H9 (cell line): ENCODE results near the gene CHAF1B. TPM values are rescaled to one million over a fixed set of nuclear protein-coding genes. Genes with fewer than 3 reads are reported as not detected.

Source experiments
- DNase-seq: peaks from one replicate; pipeline ENCODE4 v3.0.0-alpha.2; 2017
- H2AFZ ChIP-seq: one replicate; pipeline ENCODE4 v1.6.1; 2013; ENCODE audit warnings: mild to moderate bottlenecking, low read length, control low read depth, moderate library complexity
- H2AK5ac ChIP-seq: 2 replicates; pipeline ENCODE4 v1.6.1; 2013; ENCODE audit warnings: low read length, control low read depth, mixed read lengths; ENCODE audit not compliant: insufficient read length
- H2BK120ac ChIP-seq: one replicate; pipeline ENCODE4 v1.6.1; 2013; ENCODE audit warnings: low read depth, mild to moderate bottlenecking, low read length, control low read depth, inconsistent platforms; ENCODE audit not compliant: poor library complexity, severe bottlenecking
- H2BK12ac ChIP-seq: 2 replicates; pipeline ENCODE4 v1.6.1; 2013; ENCODE audit warnings: low read length, control low read depth, mixed read lengths, low read depth; ENCODE audit not compliant: insufficient read length
- H2BK15ac ChIP-seq: 2 replicates; pipeline ENCODE4 v1.6.1; 2013; ENCODE audit warnings: low read depth, low read length, control low read depth
- H2BK20ac ChIP-seq: one replicate; pipeline ENCODE4 v1.6.1; 2013; ENCODE audit warnings: low read depth, mild to moderate bottlenecking, low read length, control low read depth, inconsistent platforms; ENCODE audit not compliant: poor library complexity, severe bottlenecking
- H2BK5ac ChIP-seq: 2 replicates; pipeline ENCODE4 v1.6.1; 2013; ENCODE audit warnings: low read length, control low read depth, mixed read lengths; ENCODE audit not compliant: insufficient read length
- H3K14ac ChIP-seq: 2 replicates; pipeline ENCODE4 v1.6.1; 2013; ENCODE audit warnings: low read length, control low read depth; ENCODE audit not compliant: insufficient read depth
- H3K18ac ChIP-seq: 2 replicates; pipeline ENCODE4 v1.6.1; 2013; ENCODE audit warnings: low read depth, mild to moderate bottlenecking, mixed read lengths, low read length, control low read depth; ENCODE audit not compliant: insufficient read length
- H3K23ac ChIP-seq: 2 replicates; pipeline ENCODE4 v1.6.1; 2013; ENCODE audit warnings: low read length, control low read depth, mixed read lengths, low read depth; ENCODE audit not compliant: insufficient read length
- H3K23me2 ChIP-seq: 2 replicates; pipeline ENCODE4 v1.6.1; 2013; ENCODE audit warnings: low read depth, mild to moderate bottlenecking, mixed read lengths, low read length, control low read depth; ENCODE audit not compliant: insufficient read length, poor library complexity, severe bottlenecking
- H3K27ac ChIP-seq: 2 replicates; pipeline ENCODE4 v1.5.1; 2013; ENCODE audit warnings: low read length, control low read depth, mixed read lengths, low read depth; ENCODE audit not compliant: insufficient read length
- H3K27me3 ChIP-seq: 2 replicates; pipeline ENCODE4 v1.6.1; 2013; ENCODE audit warnings: low read length, control low read depth, inconsistent platforms; ENCODE audit not compliant: insufficient read depth
- H3K4ac ChIP-seq: 2 replicates; pipeline ENCODE4 v1.6.1; 2013; ENCODE audit warnings: low read depth, mild to moderate bottlenecking, control low read depth, inconsistent platforms, low read length, moderate library complexity
- H3K4me1 ChIP-seq: 2 replicates; pipeline ENCODE4 v1.6.1; 2013; ENCODE audit warnings: low read length, control low read depth, inconsistent platforms; ENCODE audit not compliant: insufficient read depth
- H3K4me2 ChIP-seq: 2 replicates; pipeline ENCODE4 v1.6.1; 2013; ENCODE audit warnings: low read length, control low read depth, mixed read lengths; ENCODE audit not compliant: insufficient read length, insufficient read depth
- H3K56ac ChIP-seq: 2 replicates; pipeline ENCODE4 v1.6.1; 2013; ENCODE audit warnings: low read depth, mild to moderate bottlenecking, mixed read lengths, low read length, control low read depth; ENCODE audit not compliant: insufficient read length
- H3K79me1 ChIP-seq: 2 replicates; pipeline ENCODE4 v1.6.1; 2013; ENCODE audit warnings: low read depth, mild to moderate bottlenecking, moderate library complexity, low read length, control low read depth, inconsistent platforms; ENCODE audit not compliant: insufficient read depth, poor library complexity, severe bottlenecking
- H3K79me2 ChIP-seq: 2 replicates; pipeline ENCODE4 v1.6.1; 2013; ENCODE audit warnings: low read length, control low read depth, inconsistent platforms; ENCODE audit not compliant: insufficient read depth
- H3K9ac ChIP-seq: 2 replicates; pipeline ENCODE4 v1.6.1; 2013; ENCODE audit warnings: low read length, control low read depth, mixed read lengths; ENCODE audit not compliant: insufficient read length; ENCODE audit errors: extremely low read depth
- H3K9me3 ChIP-seq: one replicate; pipeline ENCODE4 v1.6.1; 2013; ENCODE audit warnings: low read depth, low read length, inconsistent platforms; ENCODE audit not compliant: control insufficient read depth
- H3T11ph ChIP-seq: one replicate; pipeline ENCODE4 v1.6.1; 2013; ENCODE audit warnings: mild to moderate bottlenecking, low read length, control low read depth, inconsistent platforms
- H4K20me1 ChIP-seq: one replicate; pipeline ENCODE4 v1.6.1; 2013; ENCODE audit not compliant: control insufficient read depth, insufficient read length, insufficient read depth
- H4K5ac ChIP-seq: 2 replicates; pipeline ENCODE4 v1.6.1; 2013; ENCODE audit warnings: low read depth, mild to moderate bottlenecking, mixed read lengths, low read length, control low read depth; ENCODE audit not compliant: insufficient read length
- H4K8ac ChIP-seq: replicated peaks from 2 replicates; pipeline ENCODE4 v1.6.1; 2013; ENCODE audit warnings: low read length, control low read depth, mixed read lengths, low read depth; ENCODE audit not compliant: insufficient read length
- H4K91ac ChIP-seq: 2 replicates; pipeline ENCODE4 v1.6.1; 2013; ENCODE audit warnings: low read depth, mild to moderate bottlenecking, moderate library complexity, mixed read lengths, low read length, control low read depth; ENCODE audit not compliant: insufficient read length
- H3K27ac Mint-ChIP-seq, 3 experiments: 2 replicates in 2 of 3; 3 replicates in 1 of 3; pipeline ENCODE4 v1.8.0; 2020 to 2021; ENCODE audit warnings: mixed read lengths in 3 of 3, mild to moderate bottlenecking in 1 of 3, moderate library complexity in 1 of 3
- H3K27me3 Mint-ChIP-seq: 2 replicates; pipeline ENCODE4 v1.8.0; 2021; ENCODE audit warnings: low read depth, mild to moderate bottlenecking, moderate library complexity, mixed read lengths
- H3K36me3 Mint-ChIP-seq, 3 experiments: 2 replicates in 2 of 3; 3 replicates in 1 of 3; pipeline ENCODE4 v1.8.0; 2020 to 2021; ENCODE audit warnings: low read depth in 3 of 3, mixed read lengths in 3 of 3; ENCODE audit not compliant: insufficient read depth in 1 of 3
- H3K4me1 Mint-ChIP-seq, 2 experiments: 2 replicates each; pipeline ENCODE4 v1.8.0; 2020; ENCODE audit warnings: mixed read lengths in 2 of 2
- H3K4me3 Mint-ChIP-seq, 2 experiments: 2 replicates in 1 of 2; 3 replicates in 1 of 2; pipeline ENCODE4 v1.8.0; 2020 to 2021; ENCODE audit warnings: mild to moderate bottlenecking in 2 of 2, mixed read lengths in 2 of 2, moderate library complexity in 1 of 2
- H3K9me3 Mint-ChIP-seq, 2 experiments: 2 replicates in 1 of 2; 3 replicates in 1 of 2; pipeline ENCODE4 v1.8.0; 2020; ENCODE audit warnings: mild to moderate bottlenecking in 2 of 2, mixed read lengths in 2 of 2, moderate library complexity in 1 of 2
- WGBS: extraction: QIAGEN DNeasy Blood & Tissue Kit; methylation state at CpG from one replicate; pipeline ENCODE4 v1.1.7; 2013; ENCODE audit warnings: missing lambda C conversion rate, low lambda C conversion rate, mixed read lengths; ENCODE audit not compliant: insufficient read length; ENCODE audit errors: extremely low coverage; 5-methylcytosine and 5-hydroxymethylcytosine counted together
- total RNA-seq: library from RNA; stranded (reverse); gene quantifications from 2 replicates; pipeline ENCODE4 v1.2.1, GENCODE V29; 2021
- TF ChIP-seq, protein P1 (sequence below): fragments of 200-600 bp; sonication (generic); conservative IDR thresholded peaks from 3 replicates; pipeline ENCODE4 v1.8.0; 2021; ENCODE audit warnings: antibody characterized with exemption, mild to moderate bottlenecking

The CHAF1B gene
- total RNA-seq, 1 experiment from 2014 or later: 19.3 TPM

DNA sequence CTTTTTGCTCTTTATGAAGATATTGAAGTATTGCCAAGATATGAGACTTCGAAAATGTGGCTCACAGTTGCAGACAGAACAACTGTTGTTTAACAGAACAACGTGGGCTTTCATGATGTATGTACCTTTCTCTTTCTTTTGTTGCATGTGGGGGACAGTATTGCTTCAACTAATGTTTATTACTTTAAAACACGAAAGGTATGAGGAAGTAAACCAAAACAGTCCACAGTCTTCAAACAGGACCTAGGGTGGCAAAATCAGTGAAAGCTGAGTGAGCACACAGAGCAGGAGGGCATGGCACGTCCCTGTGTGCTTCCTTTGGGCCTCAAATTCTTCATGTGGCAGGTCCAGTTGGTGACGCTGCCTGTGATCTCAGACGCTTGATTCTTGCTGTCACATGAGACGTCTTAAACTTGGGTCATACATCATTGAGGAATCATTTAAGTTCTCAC is 7.8 kb upstream of the CHAF1B start:
- Histone ChIP-seq H2BK20ac (no peak overlapping the region), H2BK5ac (no peak overlapping the region), H3K56ac (no peak overlapping the region), H2BK120ac (no peak overlapping the region), H3K79me1 (no peaks in the 10 kb centered on the region), H3K9me3 (no peaks in the 10 kb centered on the region), H3K4me1 (no peaks in the 10 kb centered on the region), H3K23me2 (no peaks in the 10 kb centered on the region), H3K27ac (no peak overlapping the region), H3T11ph (no peak overlapping the region), H4K91ac (no peak overlapping the region), H4K20me1 (no peaks in the 10 kb centered on the region), H2AFZ (no peak overlapping the region), H2BK12ac (no peak overlapping the region), H3K14ac (no peak overlapping the region), H4K8ac (no peak overlapping the region), H3K4me2 (no peak overlapping the region), H3K79me2 (no peaks in the 10 kb centered on the region), H3K23ac (no peak overlapping the region), H3K27me3 (no peaks in the 10 kb centered on the region), H2AK5ac (no peak overlapping the region), H3K18ac (no peak overlapping the region), H3K9ac (no peak overlapping the region), H4K5ac (no peak overlapping the region), H3K4ac (no peak overlapping the region), H2BK15ac (no peak overlapping the region)
- WGBS: no CpG with 5 or more reads among the region's 7 CpGs
- H3K9me3 Mint-ChIP-seq: no peaks in the 10 kb centered on the region
- H3K4me3 Mint-ChIP-seq: no peak overlapping the region
- TF ChIP-seq, protein P1, sequence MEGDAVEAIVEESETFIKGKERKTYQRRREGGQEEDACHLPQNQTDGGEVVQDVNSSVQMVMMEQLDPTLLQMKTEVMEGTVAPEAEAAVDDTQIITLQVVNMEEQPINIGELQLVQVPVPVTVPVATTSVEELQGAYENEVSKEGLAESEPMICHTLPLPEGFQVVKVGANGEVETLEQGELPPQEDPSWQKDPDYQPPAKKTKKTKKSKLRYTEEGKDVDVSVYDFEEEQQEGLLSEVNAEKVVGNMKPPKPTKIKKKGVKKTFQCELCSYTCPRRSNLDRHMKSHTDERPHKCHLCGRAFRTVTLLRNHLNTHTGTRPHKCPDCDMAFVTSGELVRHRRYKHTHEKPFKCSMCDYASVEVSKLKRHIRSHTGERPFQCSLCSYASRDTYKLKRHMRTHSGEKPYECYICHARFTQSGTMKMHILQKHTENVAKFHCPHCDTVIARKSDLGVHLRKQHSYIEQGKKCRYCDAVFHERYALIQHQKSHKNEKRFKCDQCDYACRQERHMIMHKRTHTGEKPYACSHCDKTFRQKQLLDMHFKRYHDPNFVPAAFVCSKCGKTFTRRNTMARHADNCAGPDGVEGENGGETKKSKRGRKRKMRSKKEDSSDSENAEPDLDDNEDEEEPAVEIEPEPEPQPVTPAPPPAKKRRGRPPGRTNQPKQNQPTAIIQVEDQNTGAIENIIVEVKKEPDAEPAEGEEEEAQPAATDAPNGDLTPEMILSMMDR: no peak
- peaks cover 9 to 43% (median 32%) of the 10 kb centered on the region in 3 experiments; a peak in 6 of 7 replicates for H3K36me3 Mint-ChIP-seq
- peak overlapping the region in 1 of 3 experiments; percentile 22; a peak in 2 of 7 replicates for H3K27ac Mint-ChIP-seq
- H3K27me3 Mint-ChIP-seq: no peaks in the 10 kb centered on the region
- peaks cover 0 to 2% of the 10 kb centered on the region in 2 experiments; a peak in 1 of 4 replicates for H3K4me1 Mint-ChIP-seq
- DNase-seq: no peak
